ENCODE data around the gene OCSTAMP. TPM values are rescaled to one million over a fixed set of nuclear protein-coding genes. Genes with fewer than 3 reads are reported as not detected.

OCSTAMP gene
- total and polyA plus RNA-seq, 10 of the 15 experiments (the other 5 are each of a cell fraction or from before 2014, with no cell fraction given) = 0.09 to 0.46 (median 0.22) TPM; not detected in 2

- ChIA-PET SMC1A (ENCODE audit: uncharacterized antibody, unreplicated experiment) (interaction anchor here (1.6 kb wide), 1 partner anchor 135 kb away, joined by 12 read pairs; no protein-coding TSS in a partner anchor), CTCF (interaction anchor here (1.5 to 2.7 kb wide), 4 partner anchors 16 to 138 kb away, joined by 3 to 12 read pairs (median 12); no protein-coding TSS in a partner anchor), RAD21 (ENCODE audit: unreplicated experiment) (no interaction called here), POLR2A (no interaction called here)
- Histone ChIP-seq H3K27ac (ENCODE audit: control insufficient read depth, insufficient read depth) (no peak overlapping the region), H3K79me2 (ENCODE audit: control insufficient read depth, insufficient read depth, low read length) (no peaks in the 10 kb centered on the region), H3K9ac (ENCODE audit: control insufficient read depth, insufficient read depth, low read length) (no peak overlapping the region), H3K9me3 (replicated peaks; ENCODE audit: control insufficient read depth, insufficient read depth, low read length) (no peaks in the 10 kb centered on the region; the same call in 2 of the 3 replicates), H3K4me1 (ENCODE audit: control insufficient read depth, insufficient read depth, low read length) (peaks cover 37% of the 10 kb centered on the region), H3K27me3 (replicated peaks in 1 of 2; ENCODE audit: control insufficient read depth in 2 of 2, insufficient read depth in 2 of 2, low read length in 1 of 2) (no peaks in the 10 kb centered on the region), H2AFZ (ENCODE audit: control insufficient read depth, low read depth, low read length) (no peak overlapping the region), H3K4me3 (no peak overlapping the region), H3K36me3 (ENCODE audit: control insufficient read depth in 2 of 2, insufficient read depth in 2 of 2, low read length in 1 of 2) (no peaks in the 10 kb centered on the region), H4K20me1 (ENCODE audit: control insufficient read depth, insufficient read depth) (no peaks in the 10 kb centered on the region), H3K4me2 (ENCODE audit: control insufficient read depth, insufficient read depth) (no peak overlapping the region; the same call in 1 of the 2 replicates)
- TF ChIP-seq ATF3 (IDR thresholded peaks at IDR 0.05; ENCODE audit: borderline replicate concordance, extremely low read depth, low read depth, low read length) (no peak), PML (IDR thresholded peaks at IDR 0.05; ENCODE audit: low read length) (no peak), RUNX3 (IDR thresholded peaks at IDR 0.05; ENCODE audit: low read length) (no peak), ASH2L (IDR thresholded peaks at IDR 0.05; ENCODE audit: borderline replicate concordance, low read depth) (no peak), NFYB (IDR thresholded peaks at IDR 0.05; ENCODE audit: insufficient read depth, low read depth, low read length) (no peak), ZSCAN29 (IDR thresholded peaks at IDR 0.05) (no peak), RAD21 (IDR thresholded peaks at IDR 0.05; ENCODE audit: insufficient read depth, low read depth, low read length) (no peak), CHD2 (IDR thresholded peaks at IDR 0.05; ENCODE audit: borderline replicate concordance, low read depth, low read length) (no peak)
- TF ChIP-seq, protein P1, sequence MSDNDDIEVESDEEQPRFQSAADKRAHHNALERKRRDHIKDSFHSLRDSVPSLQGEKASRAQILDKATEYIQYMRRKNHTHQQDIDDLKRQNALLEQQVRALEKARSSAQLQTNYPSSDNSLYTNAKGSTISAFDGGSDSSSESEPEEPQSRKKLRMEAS (IDR thresholded peaks at IDR 0.05; ENCODE audit: low read depth, low read length) = no peak
- TF ChIP-seq, protein P2, sequence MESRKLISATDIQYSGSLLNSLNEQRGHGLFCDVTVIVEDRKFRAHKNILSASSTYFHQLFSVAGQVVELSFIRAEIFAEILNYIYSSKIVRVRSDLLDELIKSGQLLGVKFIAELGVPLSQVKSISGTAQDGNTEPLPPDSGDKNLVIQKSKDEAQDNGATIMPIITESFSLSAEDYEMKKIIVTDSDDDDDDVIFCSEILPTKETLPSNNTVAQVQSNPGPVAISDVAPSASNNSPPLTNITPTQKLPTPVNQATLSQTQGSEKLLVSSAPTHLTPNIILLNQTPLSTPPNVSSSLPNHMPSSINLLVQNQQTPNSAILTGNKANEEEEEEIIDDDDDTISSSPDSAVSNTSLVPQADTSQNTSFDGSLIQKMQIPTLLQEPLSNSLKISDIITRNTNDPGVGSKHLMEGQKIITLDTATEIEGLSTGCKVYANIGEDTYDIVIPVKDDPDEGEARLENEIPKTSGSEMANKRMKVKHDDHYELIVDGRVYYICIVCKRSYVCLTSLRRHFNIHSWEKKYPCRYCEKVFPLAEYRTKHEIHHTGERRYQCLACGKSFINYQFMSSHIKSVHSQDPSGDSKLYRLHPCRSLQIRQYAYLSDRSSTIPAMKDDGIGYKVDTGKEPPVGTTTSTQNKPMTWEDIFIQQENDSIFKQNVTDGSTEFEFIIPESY (IDR thresholded peaks at IDR 0.05) = no peak
- 75% methylated on average over 9 of the region's 9 CpGs for WGBS (ENCODE audit: insufficient coverage, insufficient replicate concordance, low lambda C conversion rate, missing lambda C conversion rate)
- no peak for DNase-seq (ENCODE audit: low read depth, low spot score)
- intact Hi-C loops (cut with micrococcal nuclease; ENCODE audit: unreplicated experiment) = no loop called here
- no TSS peak for BruUV-seq (replicated peaks)
- in situ Hi-C loops (cut with MboI) = no loop called here
- FAIRE-seq = no peak
- no peak for ATAC-seq
Measured at GRCh38 chr20:46545827-46546138, 4.7 kb downstream of the OCSTAMP start.
